Pancreas (tissue), 10 donors: ENCODE results near the gene DPP4. TPM values are rescaled to one million over a fixed set of nuclear protein-coding genes. Genes with fewer than 3 reads are reported as not detected.
"Not testable (repeated sequence)": the region's sequence is repeated elsewhere in the genome, so short reads cannot be mapped to it uniquely, and the experiment has no call there.

Experiments
- ATAC-seq, 4 donors: fragments of 200-7000 bp; cut with Tn5 transposase; one replicate each; pipeline versions ENCODE4 v1.8.0 to v1.9.1; 2020; ENCODE audit warnings: mild to moderate bottlenecking in 4 of 4, moderate library complexity in 4 of 4
- DNase-seq, 6 donors: peaks; one replicate each; pipeline ENCODE4 v3.0.0-alpha.2; 2020
- FAIRE-seq: peaks from 2 replicates; lab custom pipeline; 2012; peaks lifted over from hg19 to GRCh38; lab: Jason Lieb, UNC
- H3K27ac ChIP-seq, 4 donors: fragments of 200-600 bp; sonication (generic); 1 replicate in 3 of 4; 2 replicates in 1 of 4; pipeline versions ENCODE4 v1.5.0 to v1.8.0; 2020
- H3K27me3 ChIP-seq, 4 donors: fragments of 200-600 bp; one replicate each; pipeline ENCODE4 v1.8.0; 2021
- H3K36me3 ChIP-seq, 3 donors: fragments of 200-600 bp; sonication (generic) in 1 of 3; one replicate each; pipeline versions ENCODE4 v1.5.0 to v1.8.0; 2020 to 2021
- H3K4me1 ChIP-seq, 3 donors: fragments of 200-600 bp; one replicate each; pipeline ENCODE4 v1.8.0; 2021
- H3K4me3 ChIP-seq, 4 donors: fragments of 200-600 bp; sonication (generic) in 2 of 4; one replicate each; pipeline versions ENCODE4 v1.5.0 to v1.8.0; 2020 to 2021
- H3K9me3 ChIP-seq, 4 donors: fragments of 200-600 bp; one replicate each; pipeline ENCODE4 v1.8.0; 2021
- CTCF ChIP-seq, 4 donors: fragments of 200-600 bp; sonication (generic) in 3 of 4; IDR thresholded peaks; one replicate each; pipeline versions ENCODE4 v1.5.0 to v1.8.0; 2021; ENCODE audit warnings: antibody characterized with exemption in 4 of 4
- WGBS, 2 donors: extraction: QIAGEN DNeasy Blood & Tissue Kit; methylation state at CpG; one replicate each; pipeline ENCODE4 v1.1.7; 2013; 5-methylcytosine and 5-hydroxymethylcytosine counted together
- intact Hi-C, 3 donors: fragments of 100-400 bp; cut with DNase I; formaldehyde crosslinking; loops; one replicate each; pipeline versions ENCODE4 v1.11.1 to v1.14.2; 2022
- polyA plus RNA-seq, 2 donors: library from polyadenylated mRNA; stranded (reverse); fragments of 200-250 nt; gene quantifications; one replicate each; pipeline ENCODE4 v1.2.3, GENCODE V29; 2013
- total RNA-seq, 6 donors: library from RNA; stranded (reverse); fragmentation: NEBNext Ultra II Directional in 4 of 6; extraction: Animal tissue kit (Norgen Biotek cat#: 25700) in 4 of 6; gene quantifications; one replicate each; pipeline versions ENCODE4 v1.2.1 to v1.2.4, GENCODE V29; 2021 to 2023
- donor health status: healthy with polysubstance abuse.
- donor health status: DM: no; HTN: no; CAD: no; lungs with moderate emphysema.
- donor health status: DM: no; HTN: no; CAD: no.
- donor health status: control.
- donor health status: control.
- donor health status: Bipolar disorder and iron deficiency.
- donor health status: DM: yes; HTN: yes; CAD: no.
- donor health status: DM: no; HTN: no; CAD: no.
- donor health status: DM: no; HTN: no; CAD: no.
- donor health status: DM: yes; HTN: yes; CAD: no.

Gene DPP4
- total and polyA plus RNA-seq, 8 donors = 0.98 to 6.4 (median 2.4) TPM

GRCh38 chr2:162056796-162057399, 17.1 kb downstream of the DPP4 start:
- Histone ChIP-seq H3K9me3 (no peaks in the 10 kb centered on the region), H3K36me3 (no peaks in the 10 kb centered on the region), H3K4me3 (no peak overlapping the region), H3K27me3 (no peaks in the 10 kb centered on the region), H3K4me1 (no peaks in the 10 kb centered on the region), H3K27ac (no peak overlapping the region)
- no peak for TF ChIP-seq CTCF (IDR thresholded peaks at IDR 0.05)
- whole genome bisulfite sequencing, 2 donors = 85 to 88% methylated on average over 2 of the region's 2 CpGs
- ATAC-seq = no peak
- intact Hi-C loops = no loop called here
- FAIRE-seq = no peak
- DNase-seq = no peak

GRCh38 chr2:162053808-162054155, 20.2 kb downstream of the DPP4 start:
- Histone ChIP-seq H3K9me3 (no peaks in the 10 kb centered on the region), H3K27me3 (no peaks in the 10 kb centered on the region), H3K4me3 (no peak overlapping the region), H3K27ac (no peak overlapping the region), H3K4me1 (no peaks in the 10 kb centered on the region), H3K36me3 (no peaks in the 10 kb centered on the region)
- ATAC-seq (no peak), DNase-seq (no peak), FAIRE-seq (no peak)
- 90 to 95% methylated on average over 4 of the region's 4 CpGs for WGBS, 2 donors
- intact Hi-C loops = no loop called here
- no peak for TF ChIP-seq CTCF (IDR thresholded peaks at IDR 0.05)

GRCh38 chr2:162053066-162053807, 20.8 kb downstream of the DPP4 start:
- no peaks in the 10 kb centered on the region for H3K4me1 ChIP-seq
- H3K36me3 ChIP-seq = no peaks in the 10 kb centered on the region
- no peak overlapping the region for H3K27ac ChIP-seq
- FAIRE-seq = no peak
- H3K4me3 ChIP-seq = no peak overlapping the region
- H3K27me3 ChIP-seq = no peaks in the 10 kb centered on the region
- DNase-seq = no peak
- H3K9me3 ChIP-seq = no peaks in the 10 kb centered on the region
- TF ChIP-seq CTCF (IDR thresholded peaks at IDR 0.05) = no peak
- no peak for ATAC-seq
- intact Hi-C loops = no loop called here
- WGBS, 2 donors = 88 to 90% methylated on average over 6 of the region's 6 CpGs

- Histone ChIP-seq H3K36me3 (no peaks in the 10 kb centered on the region), H3K4me1 (no peaks in the 10 kb centered on the region), H3K4me3 (no peak overlapping the region), H3K27ac (no peak overlapping the region), H3K27me3 (no peaks in the 10 kb centered on the region), H3K9me3 (no peaks in the 10 kb centered on the region)
- 44 to 45% methylated on average over 8 of the region's 8 CpGs for WGBS, 2 donors
- ATAC-seq = no peak
- no peak for TF ChIP-seq CTCF (IDR thresholded peaks at IDR 0.05)
- intact Hi-C loops = no loop called here
- DNase-seq = no peak
- no peak for FAIRE-seq
Observed at GRCh38 chr2:162050513-162050961, 23.5 kb downstream of the DPP4 start.

- intact Hi-C loops, H3K9me3 ChIP-seq, H3K27me3 ChIP-seq: not testable (repeated sequence)
Observed at GRCh38 chr2:162049089-162049488, 24.9 kb downstream of the DPP4 start.

More at GRCh38 chr2:162049089-162049488, 24.9 kb downstream of the DPP4 start:
- H3K4me1 ChIP-seq, H3K27ac ChIP-seq, H3K4me3 ChIP-seq, DNase-seq, ATAC-seq, FAIRE-seq, H3K36me3 ChIP-seq: not testable (repeated sequence)
- WGBS, 2 donors = 87 to 91% methylated on average over 3 of the region's 3 CpGs
